GM10266 (cell line): ENCODE measurements around the gene LPCAT1.

Experiments
- DNase-seq: peaks from one replicate; pipeline ENCODE4 v3.0.0; 2012; ENCODE audit errors: extremely low spot score
- CTCF ChIP-seq: IDR thresholded peaks from 2 replicates; pipeline ENCODE4 v1.5.1; 2012; ENCODE audit warnings: mild to moderate bottlenecking, low read depth; ENCODE audit not compliant: control insufficient read depth, insufficient read depth; ENCODE audit errors: missing control alignments

LPCAT1 gene

GRCh38 chr5:1438871-1439270, 84.9 kb downstream of the LPCAT1 start:
- no peak for TF ChIP-seq CTCF

GRCh38 chr5:1437876-1438559, 85.7 kb downstream of the LPCAT1 start:
- DNase-seq = no peak
- TF ChIP-seq CTCF = no peak

More at GRCh38 chr5:1438871-1439270, 84.9 kb downstream of the LPCAT1 start:
- no peak for DNase-seq

GRCh38 chr5:1437226-1437829, 86.4 kb downstream of the LPCAT1 start:
- DNase-seq = no peak
- no peak for TF ChIP-seq CTCF

GRCh38 chr5:1436681-1437080, 87.1 kb downstream of the LPCAT1 start:
- DNase-seq = no peak
- TF ChIP-seq CTCF = no peak

GRCh38 chr5:1436036-1436435, 87.7 kb downstream of the LPCAT1 start:
- no peak for DNase-seq

GRCh38 chr5:1435369-1435768, 88.4 kb downstream of the LPCAT1 start:
- DNase-seq = no peak
- TF ChIP-seq CTCF = no peak

More at GRCh38 chr5:1436036-1436435, 87.7 kb downstream of the LPCAT1 start:
- no peak for TF ChIP-seq CTCF

GRCh38 chr5:1432296-1432695, 91.5 kb downstream of the LPCAT1 start:
- no peak for TF ChIP-seq CTCF
- DNase-seq = no peak
